H9 (cell line): ENCODE results near the gene RNF145. TPM values are rescaled to one million over a fixed set of nuclear protein-coding genes. Genes with fewer than 3 reads are reported as not detected.

ENCODE experiments used
- DNase-seq: peaks from one replicate; pipeline ENCODE4 v3.0.0-alpha.2; 2017
- H2AFZ ChIP-seq: one replicate; pipeline ENCODE4 v1.6.1; 2013; ENCODE audit warnings: mild to moderate bottlenecking, low read length, control low read depth, moderate library complexity
- H2AK5ac ChIP-seq: 2 replicates; pipeline ENCODE4 v1.6.1; 2013; ENCODE audit warnings: low read length, control low read depth, mixed read lengths; ENCODE audit not compliant: insufficient read length
- H2BK120ac ChIP-seq: one replicate; pipeline ENCODE4 v1.6.1; 2013; ENCODE audit warnings: low read depth, mild to moderate bottlenecking, low read length, control low read depth, inconsistent platforms; ENCODE audit not compliant: poor library complexity, severe bottlenecking
- H2BK12ac ChIP-seq: 2 replicates; pipeline ENCODE4 v1.6.1; 2013; ENCODE audit warnings: low read length, control low read depth, mixed read lengths, low read depth; ENCODE audit not compliant: insufficient read length
- H2BK15ac ChIP-seq: 2 replicates; pipeline ENCODE4 v1.6.1; 2013; ENCODE audit warnings: low read depth, low read length, control low read depth
- H2BK20ac ChIP-seq: one replicate; pipeline ENCODE4 v1.6.1; 2013; ENCODE audit warnings: low read depth, mild to moderate bottlenecking, low read length, control low read depth, inconsistent platforms; ENCODE audit not compliant: poor library complexity, severe bottlenecking
- H2BK5ac ChIP-seq: 2 replicates; pipeline ENCODE4 v1.6.1; 2013; ENCODE audit warnings: low read length, control low read depth, mixed read lengths; ENCODE audit not compliant: insufficient read length
- H3K14ac ChIP-seq: 2 replicates; pipeline ENCODE4 v1.6.1; 2013; ENCODE audit warnings: low read length, control low read depth; ENCODE audit not compliant: insufficient read depth
- H3K18ac ChIP-seq: 2 replicates; pipeline ENCODE4 v1.6.1; 2013; ENCODE audit warnings: low read depth, mild to moderate bottlenecking, mixed read lengths, low read length, control low read depth; ENCODE audit not compliant: insufficient read length
- H3K23ac ChIP-seq: 2 replicates; pipeline ENCODE4 v1.6.1; 2013; ENCODE audit warnings: low read length, control low read depth, mixed read lengths, low read depth; ENCODE audit not compliant: insufficient read length
- H3K23me2 ChIP-seq: 2 replicates; pipeline ENCODE4 v1.6.1; 2013; ENCODE audit warnings: low read depth, mild to moderate bottlenecking, mixed read lengths, low read length, control low read depth; ENCODE audit not compliant: insufficient read length, poor library complexity, severe bottlenecking
- H3K27ac ChIP-seq: 2 replicates; pipeline ENCODE4 v1.5.1; 2013; ENCODE audit warnings: low read length, control low read depth, mixed read lengths, low read depth; ENCODE audit not compliant: insufficient read length
- H3K27me3 ChIP-seq: 2 replicates; pipeline ENCODE4 v1.6.1; 2013; ENCODE audit warnings: low read length, control low read depth, inconsistent platforms; ENCODE audit not compliant: insufficient read depth
- H3K4ac ChIP-seq: 2 replicates; pipeline ENCODE4 v1.6.1; 2013; ENCODE audit warnings: low read depth, mild to moderate bottlenecking, control low read depth, inconsistent platforms, low read length, moderate library complexity
- H3K4me1 ChIP-seq: 2 replicates; pipeline ENCODE4 v1.6.1; 2013; ENCODE audit warnings: low read length, control low read depth, inconsistent platforms; ENCODE audit not compliant: insufficient read depth
- H3K4me2 ChIP-seq: 2 replicates; pipeline ENCODE4 v1.6.1; 2013; ENCODE audit warnings: low read length, control low read depth, mixed read lengths; ENCODE audit not compliant: insufficient read length, insufficient read depth
- H3K56ac ChIP-seq: 2 replicates; pipeline ENCODE4 v1.6.1; 2013; ENCODE audit warnings: low read depth, mild to moderate bottlenecking, mixed read lengths, low read length, control low read depth; ENCODE audit not compliant: insufficient read length
- H3K79me1 ChIP-seq: 2 replicates; pipeline ENCODE4 v1.6.1; 2013; ENCODE audit warnings: low read depth, mild to moderate bottlenecking, moderate library complexity, low read length, control low read depth, inconsistent platforms; ENCODE audit not compliant: insufficient read depth, poor library complexity, severe bottlenecking
- H3K79me2 ChIP-seq: 2 replicates; pipeline ENCODE4 v1.6.1; 2013; ENCODE audit warnings: low read length, control low read depth, inconsistent platforms; ENCODE audit not compliant: insufficient read depth
- H3K9ac ChIP-seq: 2 replicates; pipeline ENCODE4 v1.6.1; 2013; ENCODE audit warnings: low read length, control low read depth, mixed read lengths; ENCODE audit not compliant: insufficient read length; ENCODE audit errors: extremely low read depth
- H3K9me3 ChIP-seq: one replicate; pipeline ENCODE4 v1.6.1; 2013; ENCODE audit warnings: low read depth, low read length, inconsistent platforms; ENCODE audit not compliant: control insufficient read depth
- H3T11ph ChIP-seq: one replicate; pipeline ENCODE4 v1.6.1; 2013; ENCODE audit warnings: mild to moderate bottlenecking, low read length, control low read depth, inconsistent platforms
- H4K20me1 ChIP-seq: one replicate; pipeline ENCODE4 v1.6.1; 2013; ENCODE audit not compliant: control insufficient read depth, insufficient read length, insufficient read depth
- H4K5ac ChIP-seq: 2 replicates; pipeline ENCODE4 v1.6.1; 2013; ENCODE audit warnings: low read depth, mild to moderate bottlenecking, mixed read lengths, low read length, control low read depth; ENCODE audit not compliant: insufficient read length
- H4K8ac ChIP-seq: replicated peaks from 2 replicates; pipeline ENCODE4 v1.6.1; 2013; ENCODE audit warnings: low read length, control low read depth, mixed read lengths, low read depth; ENCODE audit not compliant: insufficient read length
- H4K91ac ChIP-seq: 2 replicates; pipeline ENCODE4 v1.6.1; 2013; ENCODE audit warnings: low read depth, mild to moderate bottlenecking, moderate library complexity, mixed read lengths, low read length, control low read depth; ENCODE audit not compliant: insufficient read length
- H3K27ac Mint-ChIP-seq, 3 experiments: 2 replicates in 2 of 3; 3 replicates in 1 of 3; pipeline ENCODE4 v1.8.0; 2020 to 2021; ENCODE audit warnings: mixed read lengths in 3 of 3, mild to moderate bottlenecking in 1 of 3, moderate library complexity in 1 of 3
- H3K27me3 Mint-ChIP-seq: 2 replicates; pipeline ENCODE4 v1.8.0; 2021; ENCODE audit warnings: low read depth, mild to moderate bottlenecking, moderate library complexity, mixed read lengths
- H3K36me3 Mint-ChIP-seq, 3 experiments: 2 replicates in 2 of 3; 3 replicates in 1 of 3; pipeline ENCODE4 v1.8.0; 2020 to 2021; ENCODE audit warnings: low read depth in 3 of 3, mixed read lengths in 3 of 3; ENCODE audit not compliant: insufficient read depth in 1 of 3
- H3K4me1 Mint-ChIP-seq, 2 experiments: 2 replicates each; pipeline ENCODE4 v1.8.0; 2020; ENCODE audit warnings: mixed read lengths in 2 of 2
- H3K4me3 Mint-ChIP-seq, 2 experiments: 2 replicates in 1 of 2; 3 replicates in 1 of 2; pipeline ENCODE4 v1.8.0; 2020 to 2021; ENCODE audit warnings: mild to moderate bottlenecking in 2 of 2, mixed read lengths in 2 of 2, moderate library complexity in 1 of 2
- H3K9me3 Mint-ChIP-seq, 2 experiments: 2 replicates in 1 of 2; 3 replicates in 1 of 2; pipeline ENCODE4 v1.8.0; 2020; ENCODE audit warnings: mild to moderate bottlenecking in 2 of 2, mixed read lengths in 2 of 2, moderate library complexity in 1 of 2
- CTCF ChIP-seq: fragments of 200-600 bp; sonication (generic); conservative IDR thresholded peaks from 3 replicates; pipeline ENCODE4 v1.8.0; 2021; ENCODE audit warnings: antibody characterized with exemption, mild to moderate bottlenecking
- WGBS: extraction: QIAGEN DNeasy Blood & Tissue Kit; methylation state at CpG from one replicate; pipeline ENCODE4 v1.1.7; 2013; ENCODE audit warnings: missing lambda C conversion rate, low lambda C conversion rate, mixed read lengths; ENCODE audit not compliant: insufficient read length; ENCODE audit errors: extremely low coverage; 5-methylcytosine and 5-hydroxymethylcytosine counted together
- total RNA-seq: library from RNA; stranded (reverse); gene quantifications from 2 replicates; pipeline ENCODE4 v1.2.1, GENCODE V29; 2021

RNF145 gene
- total RNA-seq, 1 experiment from 2014 or later = 59.1 TPM

GRCh38 chr5:159211729-159212174 is 2.4 kb upstream of the RNF145 start:
- Histone ChIP-seq H2BK15ac (no peak overlapping the region), H3K27me3 (peaks cover 4% of the 10 kb centered on the region; the same call in 1 of the 2 replicates), H3K79me1 (no peaks in the 10 kb centered on the region), H3K4me1 (peaks cover 7% of the 10 kb centered on the region; the same call in 1 of the 2 replicates), H3K23ac (no peak overlapping the region), H3K23me2 (peaks cover 16% of the 10 kb centered on the region), H3K27ac (no peak overlapping the region), H3K9me3 (no peaks in the 10 kb centered on the region), H2BK5ac (no peak overlapping the region), H3K4me2 (no peak overlapping the region), H4K5ac (no peak overlapping the region), H3T11ph (no peak overlapping the region), H3K14ac (no peak overlapping the region), H3K18ac (no peak overlapping the region), H3K9ac (no peak overlapping the region), H2BK120ac (no peak overlapping the region), H4K20me1 (no peaks in the 10 kb centered on the region), H2AFZ (no peak overlapping the region), H2BK20ac (no peak overlapping the region), H4K8ac (no peak overlapping the region), H4K91ac (no peak overlapping the region), H2AK5ac (no peak overlapping the region), H3K56ac (no peak overlapping the region), H3K4ac (no peak overlapping the region), H3K79me2 (peaks cover 5% of the 10 kb centered on the region; the same call in 1 of the 2 replicates), H2BK12ac (no peak overlapping the region)
- DNase-seq = no peak
- no peak for TF ChIP-seq CTCF
- peaks cover 25% of the 10 kb centered on the region for H3K27me3 Mint-ChIP-seq
- no peak overlapping the region for H3K4me3 Mint-ChIP-seq
- peaks cover 0 to 2% (median 0%) of the 10 kb centered on the region in 3 experiments; a peak in 1 of 7 replicates for H3K36me3 Mint-ChIP-seq
- H3K27ac Mint-ChIP-seq = no peak overlapping the region
- H3K4me1 Mint-ChIP-seq = peaks cover 22 to 28% of the 10 kb centered on the region in 2 experiments
- H3K9me3 Mint-ChIP-seq = 0 out of 5 replicates have a peak, but pooled peaks cover 0 to 2% of the 10 kb centered on the region in 2 experiments
- no CpG with 5 or more reads among the region's 4 CpGs for WGBS
